AG04450 (cell line): Measurements from ENCODE around the gene TCTN3. TPM values are rescaled to one million over a fixed set of nuclear protein-coding genes. Genes with fewer than 3 reads are reported as not detected.

Experiments used
- CTCF ChIA-PET: fragments of 300-600, 350-600 bp; formaldehyde crosslinking; extraction: SDS; loops from one replicate; lab custom pipeline; 2022; ENCODE audit warnings: antibody characterized with exemption, inconsistent platforms; lab: Charles Lee
- POLR2A ChIA-PET: fragments of 350-600 bp; formaldehyde crosslinking; extraction: SDS; loops from one replicate; lab custom pipeline; 2021; ENCODE audit warnings: antibody characterized with exemption, inconsistent platforms; lab: Yijun Ruan, JAX
- DNase-seq: peaks from one replicate; pipeline ENCODE4 v3.0.0-alpha.2; 2011; ENCODE audit warnings: low read depth, low spot score
- H3K27ac ChIP-seq: one replicate; pipeline ENCODE4 v1.5.1; 2012; ENCODE audit warnings: low read depth, low read length, control low read depth
- H3K27me3 ChIP-seq: one replicate; pipeline ENCODE4 v1.6.0; 2012; ENCODE audit warnings: low read length; ENCODE audit not compliant: control insufficient read depth, insufficient read depth
- H3K4me3 ChIP-seq: 2 replicates; pipeline ENCODE4 v1.5.1; 2011; ENCODE audit warnings: mild to moderate bottlenecking, low read depth, low read length, control low read depth
- H3K9me3 ChIP-seq: 2 replicates; pipeline ENCODE4 v1.5.1; 2012; ENCODE audit warnings: low read length; ENCODE audit not compliant: control insufficient read depth, insufficient read depth
- CTCF ChIP-seq: IDR thresholded peaks from 2 replicates; pipeline ENCODE4 v1.5.1; 2011; ENCODE audit warnings: low read depth, low read length, control low read depth, inconsistent platforms
- polyA plus RNA-seq: library from polyadenylated mRNA; depleted of rRNA; stranded (reverse); fragments of >200 nt; gene quantifications from 2 replicates; pipeline ENCODE4 v1.2.3, GENCODE V29; 2011

Gene TCTN3
- polyA plus RNA-seq, 1 experiment = 55.3 TPM

DNA sequence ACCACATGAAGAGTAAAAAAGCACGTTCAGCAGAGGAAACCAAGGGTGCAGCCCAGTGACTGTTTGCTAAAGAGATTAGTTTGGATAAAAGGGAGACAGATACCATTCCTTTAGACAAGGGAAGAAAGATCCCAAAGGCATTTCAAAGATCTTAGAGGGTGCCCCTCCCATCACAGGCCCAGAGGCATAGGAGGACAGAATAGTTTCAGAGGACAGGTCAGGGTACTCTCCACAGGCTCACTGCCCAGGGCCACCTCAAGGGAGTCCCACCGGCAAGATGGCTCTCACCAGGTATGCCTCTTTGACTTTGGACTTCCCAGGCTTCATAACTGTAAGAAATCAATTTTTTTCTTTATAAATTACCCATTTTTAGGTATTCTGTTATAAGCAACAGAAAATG is 4.7 kb upstream of the TCTN3 start:
- Histone ChIP-seq H3K27me3 (no peaks in the 10 kb centered on the region), H3K27ac (no peak overlapping the region), H3K9me3 (no peaks in the 10 kb centered on the region; the same call in 1 of the 2 replicates), H3K4me3 (no peak overlapping the region)
- POLR2A ChIA-PET = no interaction called here
- CTCF ChIA-PET = interaction anchor here (1.4 kb wide), 1 partner anchor 143 kb away, joined by 5 read pairs; no protein-coding TSS in a partner anchor
- no peak for TF ChIP-seq CTCF
- no peak for DNase-seq

DNA sequence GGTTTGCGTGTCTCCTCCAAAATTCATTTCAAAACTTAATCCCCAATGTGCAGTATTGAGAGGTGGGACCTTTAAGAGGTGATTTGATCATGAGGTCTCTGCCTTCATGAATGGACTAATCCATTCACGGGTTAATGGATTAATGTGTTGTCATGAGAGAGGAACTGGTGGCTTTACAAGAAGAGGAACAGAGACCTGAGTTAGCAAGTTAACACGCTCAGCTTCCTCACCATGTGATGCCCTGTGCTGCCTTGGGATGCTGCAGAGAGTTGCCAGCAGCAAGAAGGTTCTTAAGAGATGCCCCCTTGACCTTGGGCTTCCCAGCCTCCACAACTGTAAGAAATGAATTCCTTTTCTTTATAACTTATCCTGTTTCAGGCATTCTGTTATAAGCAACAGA is 3.7 kb upstream of the TCTN3 start:
- DNase-seq = no peak
- Histone ChIP-seq H3K27ac (no peak overlapping the region), H3K9me3 (no peaks in the 10 kb centered on the region; the same call in 1 of the 2 replicates), H3K27me3 (no peaks in the 10 kb centered on the region), H3K4me3 (no peak overlapping the region)
- no peak for TF ChIP-seq CTCF
- POLR2A ChIA-PET = no interaction called here
- CTCF ChIA-PET = interaction anchor here (1.4 kb wide), 1 partner anchor 144 kb away, joined by 5 read pairs; no protein-coding TSS in a partner anchor

DNA sequence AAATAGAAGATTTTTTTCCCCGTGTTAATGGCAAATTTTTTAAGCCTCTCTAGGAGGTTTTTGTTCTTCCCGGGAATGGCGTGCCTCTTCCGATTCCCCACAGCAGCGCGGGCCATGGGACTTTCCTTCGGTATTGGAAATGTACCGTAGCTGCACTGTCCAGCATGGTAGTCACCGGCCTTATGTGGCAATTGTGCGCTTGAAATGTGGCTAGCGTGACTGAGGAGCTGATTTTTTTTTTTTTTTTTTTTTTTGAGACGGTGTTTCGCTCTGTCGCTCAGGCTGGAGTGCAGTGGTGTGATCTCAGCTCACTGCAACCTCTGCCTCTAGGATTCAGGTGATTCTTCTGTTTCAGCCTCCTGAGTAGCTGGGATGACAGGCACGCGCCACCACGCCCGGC is 938 bp upstream of the TCTN3 start:
- ChIA-PET CTCF (interaction anchor here (0.6 to 5.3 kb wide), 51 partner anchors 8 to 1386 kb away, joined by 3 to 881 read pairs (median 18); partner anchors contain the start of genes ALDH18A1, CC2D2B, ENTPD1 and TLL2), POLR2A (interaction anchor here (1.4 to 1.9 kb wide), 2 partner anchors 147 to 170 kb away, joined by 4 to 7 read pairs; no protein-coding TSS in a partner anchor)
- TF ChIP-seq CTCF = no peak
- Histone ChIP-seq H3K4me3 (no peak overlapping the region), H3K27me3 (no peaks in the 10 kb centered on the region), H3K9me3 (no peaks in the 10 kb centered on the region; the same call in 1 of the 2 replicates), H3K27ac (no peak overlapping the region)
- DNase-seq = no peak

DNA sequence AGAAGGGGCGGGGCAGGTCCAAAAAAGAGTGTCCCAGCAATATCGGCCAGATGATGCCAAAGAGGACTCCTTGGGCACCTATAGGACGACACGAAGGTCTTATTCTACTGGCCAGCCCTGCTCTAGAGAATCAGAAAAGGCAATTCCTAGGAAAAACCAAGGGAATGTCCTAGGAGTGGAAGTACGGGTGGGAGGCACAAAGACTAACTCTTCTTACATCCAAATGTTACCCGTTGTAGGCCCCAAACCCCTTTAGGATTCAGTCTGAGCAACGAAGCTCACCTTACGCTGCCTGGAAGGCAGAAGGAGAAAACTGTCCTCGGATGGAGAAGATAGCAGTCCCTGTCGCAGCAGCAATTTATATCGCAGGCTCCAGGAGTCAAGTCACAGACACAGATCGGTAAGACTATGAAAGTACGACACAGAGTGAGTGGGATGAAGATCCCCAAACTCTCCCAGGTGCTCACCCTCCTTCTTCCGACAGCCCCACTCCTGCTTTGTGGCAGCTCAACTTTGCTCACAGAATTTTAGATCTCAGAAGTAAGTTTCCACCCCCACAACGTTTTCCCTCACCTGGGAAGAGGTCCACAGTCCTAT is 558 bp downstream of the TCTN3 start:
- TF ChIP-seq CTCF = no peak

DNA sequence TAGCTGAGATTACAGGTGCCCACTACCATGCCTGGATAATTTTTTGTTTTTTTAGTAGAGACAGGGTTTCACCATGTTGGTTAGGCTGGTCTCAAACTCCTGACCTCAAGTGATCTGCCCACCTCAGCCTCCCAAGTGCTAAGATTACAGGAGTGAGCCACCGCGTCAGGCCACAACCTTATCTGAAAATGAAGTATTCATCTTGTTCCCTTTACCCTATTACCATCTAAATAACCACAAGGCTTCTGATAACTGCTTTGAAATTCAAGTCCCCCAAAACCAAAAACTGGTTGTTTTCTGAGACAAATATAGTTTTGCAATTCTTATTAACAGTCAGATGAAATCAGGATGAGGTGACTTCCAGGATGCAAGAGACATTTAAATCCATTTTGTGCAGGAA is 2.4 kb downstream of the TCTN3 start:
- POLR2A ChIA-PET = no interaction called here
- CTCF ChIA-PET = interaction anchor here (4.9 to 5.3 kb wide), 2 partner anchors 147 to 175 kb away, joined by 238 to 881 read pairs; no protein-coding TSS in a partner anchor
- no peak for DNase-seq
- Histone ChIP-seq H3K27me3 (no peaks in the 10 kb centered on the region), H3K4me3 (no peak overlapping the region), H3K27ac (no peak overlapping the region), H3K9me3 (no peaks in the 10 kb centered on the region; the same call in 1 of the 2 replicates)
- TF ChIP-seq CTCF = no peak

More for the DNA sequence above, 558 bp downstream of the TCTN3 start:
- Histone ChIP-seq H3K4me3 (peak overlapping the region; percentile 97), H3K27ac (peak overlapping the region; percentile 72), H3K9me3 (no peaks in the 10 kb centered on the region; the same call in 1 of the 2 replicates), H3K27me3 (no peaks in the 10 kb centered on the region)
- ChIA-PET POLR2A (interaction anchor here (1.0 to 1.9 kb wide), 4 partner anchors 37 to 172 kb away, joined by 3 to 7 read pairs (median 4); partner anchors contain the start of gene ALDH18A1), CTCF (interaction anchor here (0.5 to 5.3 kb wide), 130 partner anchors 9 to 821 kb away, joined by 3 to 881 read pairs (median 6); partner anchors contain the start of genes ALDH18A1, BLNK, CC2D2B and CCNJ)
- DNase-seq = no peak
